Calu3 (cell line): ENCODE measurements around the gene SDHA. TPM values are rescaled to one million over a fixed set of nuclear protein-coding genes. Genes with fewer than 3 reads are reported as not detected.
A peak's percentile ranks its signal among the peaks of the same experiment; 100 is the strongest.
"Not testable (repeated sequence)": the region's sequence is repeated elsewhere in the genome, so short reads cannot be mapped to it uniquely, and the experiment has no call there.

ENCODE experiments used
- Bru-seq: library from RNA; stranded (reverse); fragments of 400-500 nt; gene quantifications from one replicate; lab custom pipeline; 2021; lab: Mats Ljungman, UMichigan
- BruChase-seq, 2 experiments: library from RNA; stranded (reverse); fragments of 400-500 nt; gene quantifications; one replicate each; lab custom pipeline; 2021; lab: Mats Ljungman, UMichigan
- BruUV-seq: library from RNA; stranded (reverse); fragments of 400-500 nt; replicated peaks from 2 replicates; lab custom pipeline; 2021; lab: Mats Ljungman, UMichigan
- CTCF ChIA-PET: fragments of 300-600 bp; sonication (Branson Sonifier 250); formaldehyde crosslinking; loops from one replicate; lab custom pipeline; 2022; ENCODE audit warnings: antibody characterized with exemption; lab: Charles Lee
- DNase-seq: peaks from one replicate; pipeline ENCODE4 v3.0.0; 2022
- H3K27ac Mint-ChIP-seq: one replicate; pipeline ENCODE4 v1.8.0; 2022; ENCODE audit warnings: mixed read lengths; ENCODE audit not compliant: unreplicated experiment
- H3K27me3 Mint-ChIP-seq: one replicate; pipeline ENCODE4 v1.8.0; 2022; ENCODE audit warnings: mixed read lengths; ENCODE audit not compliant: unreplicated experiment
- H3K36me3 Mint-ChIP-seq: one replicate; pipeline ENCODE4 v1.8.0; 2022; ENCODE audit warnings: mild to moderate bottlenecking, moderate library complexity, mixed read lengths; ENCODE audit not compliant: insufficient read depth, unreplicated experiment
- H3K4me1 Mint-ChIP-seq: one replicate; pipeline ENCODE4 v1.8.0; 2022; ENCODE audit warnings: mild to moderate bottlenecking, low read depth, mixed read lengths; ENCODE audit not compliant: unreplicated experiment
- H3K4me3 Mint-ChIP-seq: one replicate; pipeline ENCODE4 v1.8.0; 2022; ENCODE audit warnings: mild to moderate bottlenecking, low read depth, moderate library complexity, mixed read lengths; ENCODE audit not compliant: unreplicated experiment
- H3K9me3 Mint-ChIP-seq: one replicate; pipeline ENCODE4 v1.8.0; 2022; ENCODE audit warnings: low read depth, mixed read lengths; ENCODE audit not compliant: unreplicated experiment
- CTCF ChIP-seq: fragments of 200-600 bp; IDR thresholded peaks from one replicate; pipeline ENCODE4 v1.8.0; 2022; ENCODE audit warnings: antibody characterized with exemption; ENCODE audit not compliant: unreplicated experiment
- intact Hi-C: fragments of 100-400 bp; cut with micrococcal nuclease; formaldehyde crosslinking; loops from one replicate; pipeline ENCODE4 v1.10.0; 2022; ENCODE audit not compliant: unreplicated experiment
- long read RNA-seq: library from polyadenylated mRNA; stranded (forward); transcript quantifications from one replicate; pipeline ENCODE4 v2.0.0, GENCODE V29; 2022
- total RNA-seq: library from RNA; stranded (reverse); gene quantifications from 2 replicates; pipeline ENCODE4 v1.2.3, GENCODE V29; 2022

SDHA gene
- 96.9 and 107 TPM in 2 replicates for total RNA-seq
- percentile 77 among the genes with signal in this experiment for Bru-seq, nascent RNA
- percentile 72 among the genes with signal in this experiment for BruChase-seq, experiment 1, labeled RNA remaining after a 6-hour chase
- percentile 67 among the genes with signal in this experiment for BruChase-seq, experiment 2, labeled RNA remaining after a 2-hour chase
- long read RNA-seq, transcript SDHA-204 (13 exons, 2,067 nt): minor isoform, 17 of 153 reads
- long read RNA-seq, transcript SDHA-201 (15 exons, 2,390 nt): major isoform, 111 of 153 reads
- long read RNA-seq, partial matches to known transcripts: 7 of 153 reads
- long read RNA-seq, other reads (novel, unspliced or antisense): 16 of 153 reads

- TSS peak; percentile 47 for BruUV-seq
- not testable (repeated sequence) for H3K27me3 Mint-ChIP-seq, H3K9me3 Mint-ChIP-seq
- CTCF ChIA-PET: interaction anchor here (2.7 kb wide), 1 partner anchor 29 kb away, joined by 11 read pairs; no protein-coding TSS in a partner anchor
- H3K27ac Mint-ChIP-seq: peak within 1 kb of the TSS; percentile 56
- H3K4me1 Mint-ChIP-seq: peaks cover 37% of the 10 kb centered on the region
- intact Hi-C loops: loop anchor here (1.0 kb wide), 1 partner anchor 54 kb away; the partner anchor contains the start of gene PDCD6
- peak within 1 kb of the TSS; percentile 78 for H3K4me3 Mint-ChIP-seq
- peak; percentile 30 for TF ChIP-seq CTCF
- H3K36me3 Mint-ChIP-seq: peaks cover 49% of the 10 kb centered on the region
- DNase-seq: peak; percentile 98
Observed at GRCh38 chr5:217494-218456, at the start of gene SDHA, which contains the start of gene CCDC127. TSS of gene SDHA (plus strand) at chr5:218320. CDS start at chr5:218356, 36 bp downstream. TSS of gene CCDC127 (minus strand) at chr5:218153. CDS start at chr5:216849, 1,304 bp downstream.

GRCh38 chr5:169071-169727 is 48.9 kb upstream of the SDHA start:
- Mint-ChIP-seq H3K9me3 (no peaks in the 10 kb centered on the region), H3K36me3 (peaks cover 9% of the 10 kb centered on the region), H3K4me3 (no peak overlapping the region), H3K4me1 (no peaks in the 10 kb centered on the region), H3K27ac (no peak overlapping the region), H3K27me3 (peaks cover 18% of the 10 kb centered on the region)
- no TSS peak for BruUV-seq
- no peak for DNase-seq
- intact Hi-C loops: no loop called here
- CTCF ChIA-PET: no interaction called here
- TF ChIP-seq CTCF: no peak

GRCh38 chr5:169728-170094 is 48.4 kb upstream of the SDHA start:
- H3K4me1 Mint-ChIP-seq: no peaks in the 10 kb centered on the region
- intact Hi-C loops: no loop called here
- no peak overlapping the region for H3K4me3 Mint-ChIP-seq
- peaks cover 9% of the 10 kb centered on the region for H3K36me3 Mint-ChIP-seq
- H3K27me3 Mint-ChIP-seq: peaks cover 24% of the 10 kb centered on the region
- no TSS peak for BruUV-seq
- no peak for DNase-seq
- no peak overlapping the region for H3K27ac Mint-ChIP-seq
- H3K9me3 Mint-ChIP-seq: no peaks in the 10 kb centered on the region
- TF ChIP-seq CTCF: no peak
- CTCF ChIA-PET: no interaction called here
